M059J (cell line): Measurements from ENCODE around the gene XYLT1. TPM values are rescaled to one million over a fixed set of nuclear protein-coding genes. Genes with fewer than 3 reads are reported as not detected.

Experiments used
- DNase-seq: peaks from one replicate; pipeline ENCODE4 v3.0.0-alpha.2; 2012; ENCODE audit warnings: low read depth
- total RNA-seq: library from RNA; depleted of rRNA; stranded (reverse); fragments of >200 nt; shearing (Covaris generic); gene quantifications from 2 replicates; pipeline ENCODE4 v1.2.3, GENCODE V29; 2014

The XYLT1 gene
- total RNA-seq, 1 experiment from 2014 or later, result 10.3 TPM

DNA sequence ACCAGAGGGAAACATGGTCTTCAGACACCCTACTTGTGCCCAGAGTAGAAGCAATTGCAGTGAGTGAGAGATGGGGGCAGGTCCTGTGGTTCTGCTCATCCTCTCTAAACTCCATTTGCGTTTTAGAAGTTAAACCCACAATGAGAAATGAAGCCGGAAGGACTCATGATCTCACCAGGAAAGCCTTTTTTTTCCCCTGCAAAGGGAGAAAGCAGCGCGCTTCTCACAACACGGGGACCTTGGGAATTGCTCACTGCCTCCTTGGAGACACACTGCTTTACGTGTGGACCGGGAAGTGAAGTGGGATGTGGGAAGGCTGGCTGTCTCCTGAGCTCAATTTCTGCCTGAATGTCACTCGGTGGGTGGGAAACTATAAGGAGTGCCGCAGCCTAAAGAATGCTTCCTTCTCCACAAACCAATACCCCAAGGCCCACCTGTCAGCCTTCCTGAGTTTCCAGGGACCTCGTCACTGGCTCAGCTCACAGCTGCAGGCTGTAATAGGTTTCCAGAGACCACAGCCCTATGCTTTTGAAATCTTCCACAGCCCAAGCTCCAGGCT lies 365.4 kb downstream of the XYLT1 start:
- DNase-seq, result peak; percentile 42

DNA sequence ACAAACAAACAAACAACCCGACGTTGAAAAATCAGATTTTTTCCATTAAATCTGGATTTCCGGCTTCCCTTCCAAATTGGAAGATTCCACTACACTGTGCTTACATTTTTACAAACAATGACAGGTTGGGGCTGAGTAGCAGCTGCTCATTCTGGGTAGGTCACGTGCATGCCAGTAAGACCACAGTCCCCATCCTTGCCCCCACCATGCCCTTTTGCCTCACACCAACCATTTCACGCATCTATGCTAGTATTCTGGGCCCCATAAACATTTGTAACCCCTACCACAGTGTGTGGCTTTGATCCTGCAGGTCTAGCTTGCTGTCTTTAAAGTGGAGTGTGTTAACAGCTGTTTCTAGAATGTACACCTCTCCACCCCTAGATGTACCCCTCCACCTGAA lies 366.1 kb downstream of the XYLT1 start:
- DNase-seq, result no peak

DNA sequence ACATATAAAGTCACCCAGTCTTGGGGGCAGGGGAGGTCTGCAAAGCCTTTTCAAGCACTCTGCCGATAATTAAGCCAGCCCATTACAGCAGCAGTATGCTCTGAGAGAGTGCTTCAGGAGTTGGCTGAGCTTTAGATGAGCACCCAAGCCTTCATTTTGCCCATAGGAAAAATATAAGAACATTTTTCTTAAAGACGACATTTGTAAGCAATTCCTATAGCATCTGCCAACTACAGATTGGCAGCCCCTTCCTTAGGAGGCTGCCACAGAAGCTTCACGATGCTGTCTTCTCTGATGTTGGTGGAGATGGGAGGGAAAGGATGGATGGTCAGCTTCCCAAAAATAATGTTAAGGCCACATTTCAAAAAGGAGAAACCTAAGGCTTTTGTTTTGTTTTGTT lies 367.5 kb downstream of the XYLT1 start:
- no peak for DNase-seq

DNA sequence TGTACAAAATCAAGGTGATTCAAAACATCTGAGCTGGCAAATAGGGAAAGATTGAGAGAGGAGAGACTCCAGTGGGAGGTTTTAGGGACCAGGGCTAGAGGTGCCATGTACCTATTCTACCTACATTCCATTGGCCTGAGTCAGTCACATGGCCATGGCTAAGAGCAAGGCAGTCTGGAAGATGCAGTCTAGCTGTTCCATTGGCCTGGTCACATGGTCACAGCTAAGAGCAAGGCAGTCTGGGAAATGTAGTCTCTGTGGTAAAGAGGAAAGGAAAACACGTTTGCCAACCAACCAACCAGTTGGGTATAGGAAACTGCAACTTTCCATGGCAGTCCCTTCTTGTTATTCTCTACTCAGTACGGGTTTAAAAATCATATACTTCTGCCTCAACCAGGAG lies 369.1 kb downstream of the XYLT1 start:
- DNase-seq, result peak; percentile 21

DNA sequence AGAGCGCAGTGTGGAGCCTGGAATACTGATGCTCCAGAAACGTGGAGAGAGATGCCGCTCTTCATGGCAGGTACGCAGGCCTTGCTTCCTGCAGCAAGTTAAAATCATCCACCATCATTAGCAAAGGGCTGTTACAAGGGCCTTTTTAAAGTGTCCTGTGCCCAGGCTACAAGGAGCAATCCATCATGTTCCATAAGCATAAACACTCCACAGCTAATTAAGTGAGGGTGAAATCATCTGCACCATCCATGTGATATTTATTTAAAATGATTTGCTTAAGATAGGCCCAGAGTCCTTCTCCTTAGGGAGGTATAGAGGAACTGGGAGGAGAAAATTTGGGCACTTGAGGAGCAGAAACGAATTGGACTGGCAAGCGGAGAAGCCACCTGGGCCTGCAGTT lies 372.1 kb downstream of the XYLT1 start:
- no peak for DNase-seq

DNA sequence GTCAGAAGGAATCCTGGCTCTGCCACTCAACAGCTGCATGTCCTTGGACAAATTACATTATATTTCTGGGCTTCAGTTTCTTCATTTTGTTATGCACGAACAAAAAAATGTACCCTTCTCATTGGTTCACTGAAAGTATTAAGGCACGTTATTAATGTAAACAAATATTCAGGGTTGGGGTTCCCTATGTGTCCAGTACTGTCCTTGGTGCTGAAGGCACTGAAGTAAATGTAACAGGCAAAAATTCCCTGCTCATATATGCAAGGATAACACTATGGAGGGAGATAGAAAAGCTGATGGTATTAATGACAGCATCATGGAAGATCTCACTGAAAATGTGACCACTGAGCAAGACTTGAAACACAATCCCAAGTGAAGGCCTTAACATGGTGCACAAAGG lies 386.6 kb downstream of the XYLT1 start:
- DNase-seq, result no peak

DNA sequence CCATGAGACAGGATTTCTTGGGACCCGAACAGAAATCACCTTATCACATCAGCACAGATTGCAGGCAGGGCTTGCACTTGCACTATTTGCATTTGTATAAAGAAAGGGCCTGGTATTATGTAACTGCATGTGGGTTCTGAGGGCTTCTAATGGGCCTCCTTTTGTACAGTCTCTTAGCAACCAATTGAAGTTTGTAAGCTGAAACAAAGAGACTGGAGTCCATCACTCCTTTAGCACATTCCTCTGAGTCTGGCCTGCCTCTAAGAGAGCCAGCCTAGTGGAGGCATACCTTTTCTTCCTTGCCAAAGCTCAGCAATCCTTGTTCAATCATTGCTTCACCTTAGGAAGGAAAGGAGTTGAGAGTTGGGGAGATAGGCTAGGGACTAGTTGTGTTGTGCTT lies 387.1 kb downstream of the XYLT1 start:
- DNase-seq, result no peak

DNA sequence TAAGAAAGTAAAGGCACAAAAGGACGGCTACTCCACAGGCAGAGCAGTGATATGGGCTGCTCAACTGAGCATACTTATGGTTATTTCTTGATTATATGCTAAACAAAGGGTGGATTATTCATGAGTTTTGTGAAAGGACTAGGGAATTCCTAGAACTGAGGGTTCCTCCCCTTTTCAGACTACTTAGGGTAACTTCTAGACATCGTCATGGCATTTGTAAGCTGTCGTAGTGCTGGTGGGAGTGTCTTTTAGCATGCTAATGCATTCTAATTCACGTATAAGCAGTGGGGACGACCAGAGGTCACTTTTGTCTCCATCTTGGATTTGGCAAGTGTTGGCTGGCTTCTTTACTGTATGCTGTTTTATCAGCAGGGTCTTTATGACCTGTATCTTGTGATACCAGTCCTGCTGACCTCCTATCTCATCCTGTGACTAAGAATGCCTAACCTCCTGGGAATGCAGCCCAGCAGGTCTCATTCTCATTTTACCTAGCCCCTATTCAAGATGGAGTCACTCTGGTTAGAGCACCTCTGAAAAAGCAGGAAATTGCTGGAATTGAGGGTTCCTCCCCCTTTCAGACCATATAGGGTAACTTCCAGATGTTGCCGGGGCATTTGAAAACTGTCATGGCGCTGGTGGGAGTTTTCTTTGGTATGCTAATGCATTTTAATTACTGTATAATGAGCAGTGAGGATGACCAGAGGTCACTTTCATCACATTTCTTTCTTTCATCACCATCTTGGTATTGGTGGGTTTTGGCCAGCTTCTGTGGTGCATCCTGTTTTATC lies 388.5 kb downstream of the XYLT1 start:
- DNase-seq, result no peak

DNA sequence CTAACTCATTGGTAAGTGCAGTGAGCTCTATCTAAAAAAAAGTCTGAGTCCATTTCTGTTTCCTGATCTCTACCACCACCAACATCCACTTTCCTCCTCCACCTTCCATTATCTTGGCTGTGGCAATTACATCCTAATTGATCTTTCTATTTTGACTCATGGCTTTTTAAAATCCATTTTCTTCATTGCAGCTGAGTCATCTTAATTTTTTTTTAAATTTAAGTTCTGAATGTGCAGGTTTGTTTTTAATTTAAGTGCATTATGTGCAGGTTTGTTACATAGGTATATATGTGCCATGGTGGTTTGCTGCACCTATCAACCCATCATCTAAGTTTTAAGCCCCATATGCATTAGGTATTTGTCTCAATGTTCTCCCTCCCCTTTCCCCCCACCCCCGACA lies 390.7 kb downstream of the XYLT1 start:
- DNase-seq, result no peak

DNA sequence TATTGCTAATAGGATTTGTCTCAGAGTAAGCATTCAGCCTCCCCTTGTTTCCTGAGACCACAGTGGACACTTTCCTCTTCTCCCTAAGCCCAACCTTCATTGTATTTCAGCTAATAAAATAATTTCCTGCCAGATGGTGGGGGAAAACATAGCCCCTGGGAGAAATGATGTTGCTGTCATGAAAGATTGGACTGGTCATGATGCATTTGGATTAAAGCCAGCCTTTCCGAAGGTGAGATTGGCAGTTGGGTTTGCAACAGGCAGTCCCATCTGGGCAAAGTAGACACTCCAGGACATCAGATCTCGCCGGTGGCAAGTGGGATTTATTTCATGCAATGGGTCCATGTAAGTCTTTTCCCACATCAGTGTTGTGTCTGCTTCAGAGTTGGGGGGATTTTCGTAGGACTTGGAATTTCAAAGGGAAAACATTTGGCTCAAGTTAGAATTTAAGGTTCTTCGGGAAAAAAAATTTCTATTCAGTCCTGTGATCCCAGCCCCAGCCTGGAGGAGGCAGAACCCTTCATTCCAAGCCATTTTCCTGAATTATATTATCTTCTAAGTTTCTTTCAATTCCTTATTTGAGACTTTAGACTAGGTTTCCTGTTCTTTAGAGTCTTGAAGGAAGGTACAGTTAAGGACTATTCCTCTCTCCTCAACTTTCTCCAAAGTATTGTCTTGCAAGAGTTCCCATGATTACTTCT lies 391.7 kb downstream of the XYLT1 start:
- no peak for DNase-seq

DNA sequence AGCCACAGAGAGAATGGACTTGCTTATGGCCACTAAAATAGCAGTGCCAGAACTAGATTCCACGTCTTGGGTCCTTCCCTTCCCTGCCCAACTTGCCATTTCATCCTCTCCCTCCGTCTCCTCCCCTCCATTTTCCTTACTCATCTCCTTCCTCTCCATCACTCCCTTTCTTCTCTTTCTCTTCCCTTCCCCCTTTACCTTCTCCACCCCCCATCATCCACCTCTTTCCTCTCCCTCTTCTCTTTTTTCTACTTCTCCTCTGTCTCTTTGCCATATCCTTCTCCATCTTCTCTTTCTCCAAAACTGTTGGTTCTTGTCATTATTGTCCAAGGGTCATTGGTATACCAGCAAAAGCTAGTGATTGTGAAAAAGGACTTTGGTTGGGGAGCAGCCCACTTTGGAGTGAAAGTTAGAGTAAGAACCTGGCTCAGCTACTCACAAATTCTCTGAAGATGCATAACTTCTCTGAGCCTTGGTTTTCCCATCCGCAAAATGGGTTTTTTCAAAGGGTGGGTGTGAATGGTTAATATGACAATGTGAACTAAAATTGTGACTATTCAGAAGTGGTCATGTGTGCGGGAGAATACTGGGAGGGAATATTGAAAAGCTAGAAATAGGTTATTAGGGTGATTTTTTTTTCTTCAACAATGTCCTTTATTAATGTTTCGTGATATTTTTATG lies 393.8 kb downstream of the XYLT1 start:
- no peak for DNase-seq

DNA sequence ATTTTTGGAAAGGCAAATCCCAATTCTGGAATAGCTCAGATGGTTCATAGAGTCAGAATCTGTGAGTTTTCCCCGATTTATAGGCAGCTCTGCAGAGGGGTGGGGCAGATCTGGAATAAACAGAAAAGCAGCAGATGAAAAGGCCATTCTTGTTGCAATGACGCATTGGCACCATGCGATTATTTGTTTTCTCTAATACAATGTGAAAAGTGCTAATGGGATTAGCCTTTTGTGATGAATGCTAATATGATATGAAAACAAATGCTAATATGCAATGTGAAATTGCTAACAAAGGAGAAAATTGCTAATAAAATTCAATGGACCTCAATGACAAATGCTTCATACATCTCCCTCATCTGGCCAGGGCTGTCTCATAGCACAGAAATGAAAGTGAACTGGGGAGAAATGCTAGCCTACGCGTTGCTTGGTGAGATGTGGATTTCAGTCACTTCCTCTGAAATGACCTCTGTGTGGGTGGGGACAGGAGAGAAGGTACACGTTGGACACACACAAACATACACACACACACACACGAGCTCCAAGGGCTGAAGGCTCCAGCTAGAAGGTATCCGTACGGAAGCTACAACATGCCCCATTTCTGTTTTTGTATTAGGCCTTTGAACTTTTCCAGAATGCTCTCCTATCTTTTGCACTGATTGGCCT lies 394.5 kb downstream of the XYLT1 start:
- DNase-seq, result no peak

DNA sequence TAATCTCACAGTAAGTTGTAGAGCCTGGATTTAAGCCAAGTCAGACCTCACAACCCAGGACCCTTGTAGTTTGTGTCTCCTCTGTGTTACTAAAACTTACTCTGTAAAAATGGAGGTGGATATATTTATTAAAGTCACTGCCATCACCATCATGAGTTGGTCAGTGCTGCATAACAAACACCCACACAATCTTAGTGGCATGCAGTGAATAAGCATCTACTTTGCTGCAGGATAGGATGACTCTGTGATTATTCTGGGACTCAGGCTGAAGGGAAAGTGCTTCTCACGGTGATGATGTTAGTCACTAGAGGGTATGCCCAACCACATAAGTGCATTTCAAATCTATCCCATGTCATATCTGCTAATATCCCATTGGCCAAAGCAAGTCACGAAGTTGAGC lies 398.7 kb downstream of the XYLT1 start:
- no peak for DNase-seq

DNA sequence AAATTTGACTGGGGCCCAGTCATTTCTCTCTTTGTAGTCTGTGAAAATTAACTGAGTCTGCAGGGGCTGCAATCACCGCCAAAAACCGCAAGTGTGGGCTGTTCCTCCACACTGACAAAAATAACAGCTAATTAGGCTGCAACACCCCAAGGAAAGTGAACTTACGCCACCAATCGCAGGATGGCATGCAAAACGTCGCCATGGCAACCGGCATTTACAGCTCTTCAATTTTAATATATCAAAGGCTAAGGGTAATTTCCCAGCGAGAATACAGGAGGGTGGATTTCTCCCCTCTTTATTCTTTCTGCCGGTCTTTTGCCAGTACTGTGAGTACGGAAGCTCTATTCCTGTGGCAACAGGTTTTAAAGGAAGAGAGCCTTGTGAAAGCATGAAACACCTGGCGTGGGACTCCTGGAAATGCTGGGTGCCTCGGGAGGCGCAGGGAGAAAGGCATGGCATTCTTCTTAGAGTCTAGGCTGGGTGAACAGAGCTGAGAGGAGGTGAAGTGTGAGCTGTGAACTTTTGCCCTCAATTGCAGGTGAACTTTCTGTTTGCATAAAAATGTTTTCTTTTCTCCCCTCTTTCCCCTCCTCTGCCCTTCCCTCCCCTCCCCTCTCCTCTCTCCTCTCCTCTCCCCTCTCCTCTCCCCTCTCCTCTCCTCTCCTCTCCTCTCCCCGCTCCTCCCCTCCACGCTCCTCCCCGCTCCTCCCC lies 399.7 kb downstream of the XYLT1 start:
- DNase-seq, result peak; percentile 13

DNA sequence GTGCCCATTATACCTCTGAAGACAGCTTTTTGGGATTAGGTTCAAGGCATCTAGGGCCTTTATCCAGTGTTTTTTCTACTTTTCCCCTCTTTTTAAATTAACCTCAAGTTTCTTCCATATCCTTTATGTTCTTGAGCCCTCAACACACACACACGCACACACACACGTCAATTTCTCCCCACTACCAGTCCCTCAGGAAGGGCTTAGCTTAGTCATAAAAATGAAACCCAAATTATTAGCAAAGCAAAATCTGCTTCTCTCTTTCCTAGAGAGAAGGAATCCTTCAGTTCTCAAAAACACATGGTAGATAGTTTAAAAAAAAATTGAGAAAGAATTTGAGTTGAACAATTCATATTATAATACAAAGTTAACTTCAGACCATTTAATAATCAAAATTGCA lies 401.1 kb downstream of the XYLT1 start:
- no peak for DNase-seq

DNA sequence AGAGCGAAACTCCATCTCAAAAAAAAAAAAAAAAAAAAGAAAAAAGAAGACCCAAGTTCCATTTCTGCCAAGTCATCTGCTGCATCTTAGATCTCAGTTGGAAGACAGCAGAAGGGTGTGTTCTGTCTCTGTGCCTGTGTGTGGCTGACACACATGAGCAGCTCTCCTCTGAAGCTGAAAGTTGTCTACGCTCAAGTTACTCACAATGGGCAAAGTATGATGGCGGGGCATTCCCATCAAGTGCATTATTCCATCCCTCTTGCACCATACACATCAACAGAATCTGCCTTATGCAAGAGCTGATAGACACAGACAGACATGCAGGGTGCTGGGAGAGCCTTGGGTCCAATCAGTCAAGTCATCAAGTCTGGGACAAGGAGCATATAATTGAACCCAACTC lies 402.2 kb downstream of the XYLT1 start:
- DNase-seq, result no peak

DNA sequence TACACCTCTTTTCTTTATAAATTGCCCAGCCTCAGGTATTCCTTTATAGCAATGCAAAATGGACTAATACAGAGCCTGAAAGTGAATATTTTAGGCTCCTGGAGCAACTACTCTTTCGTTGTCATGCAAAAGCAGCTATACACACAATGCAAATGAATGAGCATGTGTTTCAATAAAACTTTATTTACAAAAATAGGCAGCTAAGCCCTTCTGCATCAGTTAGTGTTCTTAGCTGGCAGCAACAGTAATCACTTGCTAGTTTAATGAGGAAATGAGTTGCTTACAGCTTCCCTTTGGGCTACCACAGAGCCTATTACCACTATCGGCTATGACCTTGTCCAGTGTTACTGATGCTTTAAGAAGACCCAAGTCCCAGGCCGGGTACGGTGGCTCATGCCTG lies 402.9 kb downstream of the XYLT1 start:
- DNase-seq, result no peak

DNA sequence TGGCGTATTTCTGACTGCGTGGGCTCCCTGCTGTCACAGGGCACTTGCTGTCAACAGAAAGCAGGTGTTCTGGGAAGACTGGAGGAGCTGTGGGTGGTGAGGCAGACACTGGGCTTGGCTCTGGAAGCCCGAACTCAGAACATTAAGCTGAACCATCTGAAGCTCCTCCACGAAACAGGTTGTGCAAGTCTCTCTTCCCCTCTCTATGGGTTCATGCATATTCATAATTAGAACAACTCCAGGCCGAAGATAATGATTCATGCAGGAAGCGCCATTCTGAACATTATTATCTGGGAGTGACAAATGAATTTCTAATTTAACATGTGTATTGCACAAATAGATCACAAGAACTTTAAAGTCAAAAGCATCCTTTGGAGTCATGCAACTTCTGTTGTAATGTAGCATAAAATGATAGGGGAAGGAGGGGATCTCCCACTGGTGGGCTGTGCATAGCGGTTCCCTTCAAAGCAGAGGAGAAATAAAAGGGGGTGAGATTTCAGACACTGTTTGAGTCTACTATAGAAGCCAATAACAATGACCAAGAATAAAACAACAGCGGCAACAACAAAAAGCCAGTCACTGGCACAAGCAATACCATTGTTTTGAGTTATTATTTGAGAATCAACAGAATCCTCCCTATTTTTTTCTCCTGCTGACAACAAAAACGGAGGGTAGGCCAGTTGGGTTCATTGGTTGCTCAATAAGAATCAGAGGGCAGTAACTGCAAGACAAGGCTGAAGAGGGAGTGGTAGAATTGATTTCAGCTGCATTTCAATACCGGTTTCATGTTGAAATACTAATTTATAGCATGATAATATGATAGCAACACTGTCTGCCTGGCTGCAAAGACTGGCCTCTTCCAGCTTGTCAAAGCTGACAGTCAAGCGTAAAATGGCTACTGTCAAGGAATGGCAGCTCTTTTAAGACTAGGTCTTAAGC lies 407.3 kb downstream of the XYLT1 start:
- no peak for DNase-seq

DNA sequence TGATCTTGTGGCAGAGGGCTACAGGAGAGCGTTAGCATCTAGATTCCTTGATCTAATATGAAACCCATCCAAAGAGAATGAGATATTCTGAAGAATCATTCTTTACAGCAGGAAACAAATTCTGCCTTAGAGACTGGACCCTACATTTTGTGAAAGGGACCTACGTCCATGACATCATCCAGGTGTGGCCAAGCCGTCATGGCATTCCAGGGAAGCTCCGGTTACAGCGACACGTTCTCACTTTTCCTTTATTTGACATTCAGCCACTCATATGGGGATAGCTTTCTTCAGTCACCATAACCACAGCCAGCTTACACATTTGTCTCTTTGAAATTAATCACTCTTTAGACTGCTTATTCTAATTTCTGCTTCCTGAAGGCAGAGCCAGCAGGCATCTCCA lies 408.1 kb downstream of the XYLT1 start:
- DNase-seq, result no peak

DNA sequence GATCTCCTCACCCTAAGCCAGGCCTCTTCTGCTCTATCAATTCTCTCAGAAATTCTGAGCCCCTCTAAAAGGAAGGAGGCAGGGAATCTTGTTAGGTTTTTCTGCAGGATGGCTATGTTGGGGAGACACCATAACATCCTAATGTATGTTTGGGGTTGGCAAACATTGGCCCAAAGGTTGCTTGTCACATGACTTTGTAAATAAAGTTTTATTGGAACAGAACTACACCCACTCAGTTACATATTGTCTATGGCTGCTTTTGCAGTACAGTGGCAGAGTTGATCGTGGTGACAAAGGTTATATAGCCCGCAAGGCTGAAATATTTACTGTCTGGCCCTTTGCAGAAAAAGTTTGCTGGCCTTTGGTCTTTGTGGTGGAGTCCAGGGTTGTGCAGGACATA lies 409.4 kb downstream of the XYLT1 start:
- DNase-seq, result no peak
